Neural crest cell (in vitro differentiated cells): ENCODE measurements around the gene B4GAT1. TPM values are rescaled to one million over a fixed set of nuclear protein-coding genes. Genes with fewer than 3 reads are reported as not detected.
"Not testable (repeated sequence)": the region's sequence is repeated elsewhere in the genome, so short reads cannot be mapped to it uniquely, and the experiment has no call there.

Experiments
- DNase-seq: peaks from one replicate; pipeline ENCODE4 v3.0.0; 2021; ENCODE audit warnings: low read depth, mixed read lengths, low spot score
- H3K27ac Mint-ChIP-seq: one replicate; pipeline ENCODE4 v1.8.0; 2021; ENCODE audit warnings: mild to moderate bottlenecking, mixed read lengths; ENCODE audit not compliant: unreplicated experiment
- H3K27me3 Mint-ChIP-seq: 2 replicates; pipeline ENCODE4 v1.8.0; 2021; ENCODE audit warnings: low read depth, mild to moderate bottlenecking, mixed read lengths
- H3K36me3 Mint-ChIP-seq: 2 replicates; pipeline ENCODE4 v1.8.0; 2021; ENCODE audit warnings: low read depth, mild to moderate bottlenecking, mixed read lengths
- H3K4me1 Mint-ChIP-seq: 2 replicates; pipeline ENCODE4 v1.8.0; 2021; ENCODE audit warnings: mixed read lengths
- H3K4me3 Mint-ChIP-seq: one replicate; pipeline ENCODE4 v1.8.0; 2021; ENCODE audit warnings: mild to moderate bottlenecking, mixed read lengths
- H3K9me3 Mint-ChIP-seq: 2 replicates; pipeline ENCODE4 v1.8.0; 2021; ENCODE audit warnings: mixed read lengths
- CTCF ChIP-seq: fragments of 200-600 bp; sonication (generic); conservative IDR thresholded peaks from 2 replicates; pipeline ENCODE4 v1.5.0; 2021; ENCODE audit warnings: antibody characterized with exemption, mild to moderate bottlenecking
- total RNA-seq: library from RNA; stranded (reverse); gene quantifications from 2 replicates; pipeline ENCODE4 v1.2.1, GENCODE V29; 2021

Gene B4GAT1
- total RNA-seq, 1 donor from 2014 or later: 43.8 TPM

- Mint-ChIP-seq H3K36me3 (no peaks in the 10 kb centered on the region), H3K4me3 (peak overlapping the region; percentile 51), H3K27ac (no peak overlapping the region), H3K9me3 (peaks cover 14% of the 10 kb centered on the region), H3K4me1 (peaks cover 53% of the 10 kb centered on the region), H3K27me3 (no peaks in the 10 kb centered on the region)
- TF ChIP-seq CTCF: no peak
- no peak for DNase-seq
Observed at GRCh38 chr11:66322732-66323427, 24.5 kb downstream of the B4GAT1 start.

- Mint-ChIP-seq H3K9me3 (peaks cover 14% of the 10 kb centered on the region), H3K27me3 (no peaks in the 10 kb centered on the region), H3K4me3 (no peak overlapping the region), H3K27ac (no peak overlapping the region), H3K4me1 (peaks cover 52% of the 10 kb centered on the region), H3K36me3 (no peaks in the 10 kb centered on the region)
- no peak for TF ChIP-seq CTCF
- DNase-seq: no peak
Observed at GRCh38 chr11:66321606-66322005, 25.8 kb downstream of the B4GAT1 start.

- H3K4me3 Mint-ChIP-seq, H3K27me3 Mint-ChIP-seq, H3K27ac Mint-ChIP-seq, H3K36me3 Mint-ChIP-seq, DNase-seq: not testable (repeated sequence)
- Mint-ChIP-seq H3K9me3 (peaks cover 14% of the 10 kb centered on the region), H3K4me1 (peaks cover 49% of the 10 kb centered on the region)
Observed at GRCh38 chr11:66320748-66321147, 26.7 kb downstream of the B4GAT1 start.

GRCh38 chr11:66320289-66320688, 27.1 kb downstream of the B4GAT1 start:
- Mint-ChIP-seq H3K9me3 (peaks cover 14% of the 10 kb centered on the region), H3K4me1 (peaks cover 51% of the 10 kb centered on the region)
- H3K36me3 Mint-ChIP-seq, H3K4me3 Mint-ChIP-seq, H3K27ac Mint-ChIP-seq, DNase-seq, H3K27me3 Mint-ChIP-seq: not testable (repeated sequence)

GRCh38 chr11:66318600-66318970, 28.8 kb downstream of the B4GAT1 start:
- TF ChIP-seq CTCF: no peak
- H3K36me3 Mint-ChIP-seq: no peaks in the 10 kb centered on the region
- DNase-seq: no peak
- H3K4me1 Mint-ChIP-seq: peaks cover 50% of the 10 kb centered on the region
- H3K9me3 Mint-ChIP-seq: peaks cover 12% of the 10 kb centered on the region
- H3K27ac Mint-ChIP-seq: peak overlapping the region; percentile 78
- H3K4me3 Mint-ChIP-seq: peak overlapping the region; percentile 44
- no peaks in the 10 kb centered on the region for H3K27me3 Mint-ChIP-seq

GRCh38 chr11:66317723-66318599, 29.5 kb downstream of the B4GAT1 start:
- no peaks in the 10 kb centered on the region for H3K27me3 Mint-ChIP-seq
- peak overlapping the region; percentile 67 for H3K4me3 Mint-ChIP-seq
- H3K4me1 Mint-ChIP-seq: peaks cover 44% of the 10 kb centered on the region

More at GRCh38 chr11:66317723-66318599, 29.5 kb downstream of the B4GAT1 start:
- no peak for DNase-seq
- H3K36me3 Mint-ChIP-seq: no peaks in the 10 kb centered on the region
- peaks cover 6% of the 10 kb centered on the region for H3K9me3 Mint-ChIP-seq
- H3K27ac Mint-ChIP-seq: no peak overlapping the region
- TF ChIP-seq CTCF: no peak
